ENCODE results near the gene RAB24.

Gene RAB24

GRCh38 chr5:177333420-177334154 lies 30.1 kb upstream of the RAB24 start:
- in situ Hi-C loops (cut with HindIII; ENCODE audit: low sequenced_read_pairs), result no loop called here
- no peak for DNase-seq (ENCODE audit: low read depth, low spot score)
- no peak overlapping the region for H3K4me3 ChIP-seq (ENCODE audit: low read depth, low read length)
- no peak for TF ChIP-seq CTCF (IDR thresholded peaks at IDR 0.05; ENCODE audit: low read depth, low read length)

GRCh38 chr5:177332896-177333260 lies 29.4 kb upstream of the RAB24 start:
- no peak overlapping the region for H3K4me3 ChIP-seq (ENCODE audit: low read depth, low read length)
- in situ Hi-C loops (cut with HindIII; ENCODE audit: low sequenced_read_pairs), result no loop called here
- DNase-seq (ENCODE audit: low read depth, low spot score), result no peak
- no peak for TF ChIP-seq CTCF (IDR thresholded peaks at IDR 0.05; ENCODE audit: low read depth, low read length)

GRCh38 chr5:177332031-177332895 lies 28.7 kb upstream of the RAB24 start:
- no peak for TF ChIP-seq CTCF (IDR thresholded peaks at IDR 0.05; ENCODE audit: low read depth, low read length)
- in situ Hi-C loops (cut with HindIII; ENCODE audit: low sequenced_read_pairs), result no loop called here
- no peak overlapping the region for H3K4me3 ChIP-seq (ENCODE audit: low read depth, low read length)
- DNase-seq (ENCODE audit: low read depth, low spot score), result no peak

GRCh38 chr5:177330991-177331842 lies 27.7 kb upstream of the RAB24 start:
- in situ Hi-C loops (cut with HindIII; ENCODE audit: low sequenced_read_pairs), result no loop called here
- TF ChIP-seq CTCF (IDR thresholded peaks at IDR 0.05; ENCODE audit: low read depth, low read length), result no peak
- DNase-seq (ENCODE audit: low read depth, low spot score), result no peak
- no peak overlapping the region for H3K4me3 ChIP-seq (ENCODE audit: low read depth, low read length)

- DNase-seq (ENCODE audit: low read depth, low spot score), result no peak
- no peak for TF ChIP-seq CTCF (IDR thresholded peaks at IDR 0.05; ENCODE audit: low read depth, low read length)
- H3K4me3 ChIP-seq (ENCODE audit: low read depth, low read length), result no peak overlapping the region
- in situ Hi-C loops (cut with HindIII; ENCODE audit: low sequenced_read_pairs), result no loop called here
Measured at GRCh38 chr5:177329883-177330282, 26.4 kb upstream of the RAB24 start.

GRCh38 chr5:177328545-177329231 lies 25.2 kb upstream of the RAB24 start:
- no peak for TF ChIP-seq CTCF (IDR thresholded peaks at IDR 0.05; ENCODE audit: low read depth, low read length)
- DNase-seq (ENCODE audit: low read depth, low spot score), result no peak
- no peak overlapping the region for H3K4me3 ChIP-seq (ENCODE audit: low read depth, low read length)

More at GRCh38 chr5:177328545-177329231, 25.2 kb upstream of the RAB24 start:
- in situ Hi-C loops (cut with HindIII; ENCODE audit: low sequenced_read_pairs), result no loop called here

Data from astrocyte of the spinal cord (primary cell).